ENCODE data around the gene CYB561A3. TPM values are rescaled to one million over a fixed set of nuclear protein-coding genes. Genes with fewer than 3 reads are reported as not detected.

CYB561A3 gene
- total RNA-seq, 4 donors from 2014 or later: 75.9 to 112 (median 87.4) TPM

DNA sequence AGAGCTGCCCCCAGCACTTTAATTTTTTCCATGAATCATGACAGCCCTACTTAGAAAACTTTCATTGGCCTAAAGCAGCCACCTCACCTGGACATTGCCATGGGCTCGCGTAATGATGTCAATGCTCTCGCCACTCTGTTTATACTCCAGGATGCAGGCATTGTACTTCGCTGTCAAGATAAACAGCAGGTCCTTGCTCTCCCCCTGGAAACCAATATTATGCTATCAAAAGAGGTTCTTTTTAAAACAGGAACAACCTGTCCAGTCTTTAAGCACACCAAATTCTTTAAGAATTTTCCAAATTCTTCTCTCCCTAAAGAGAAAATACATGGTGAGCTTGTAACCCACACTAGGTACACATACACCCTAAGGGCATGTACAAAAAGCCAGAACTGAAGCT, 31.8 kb downstream of the CYB561A3 start:
- TF ChIP-seq, protein P1, sequence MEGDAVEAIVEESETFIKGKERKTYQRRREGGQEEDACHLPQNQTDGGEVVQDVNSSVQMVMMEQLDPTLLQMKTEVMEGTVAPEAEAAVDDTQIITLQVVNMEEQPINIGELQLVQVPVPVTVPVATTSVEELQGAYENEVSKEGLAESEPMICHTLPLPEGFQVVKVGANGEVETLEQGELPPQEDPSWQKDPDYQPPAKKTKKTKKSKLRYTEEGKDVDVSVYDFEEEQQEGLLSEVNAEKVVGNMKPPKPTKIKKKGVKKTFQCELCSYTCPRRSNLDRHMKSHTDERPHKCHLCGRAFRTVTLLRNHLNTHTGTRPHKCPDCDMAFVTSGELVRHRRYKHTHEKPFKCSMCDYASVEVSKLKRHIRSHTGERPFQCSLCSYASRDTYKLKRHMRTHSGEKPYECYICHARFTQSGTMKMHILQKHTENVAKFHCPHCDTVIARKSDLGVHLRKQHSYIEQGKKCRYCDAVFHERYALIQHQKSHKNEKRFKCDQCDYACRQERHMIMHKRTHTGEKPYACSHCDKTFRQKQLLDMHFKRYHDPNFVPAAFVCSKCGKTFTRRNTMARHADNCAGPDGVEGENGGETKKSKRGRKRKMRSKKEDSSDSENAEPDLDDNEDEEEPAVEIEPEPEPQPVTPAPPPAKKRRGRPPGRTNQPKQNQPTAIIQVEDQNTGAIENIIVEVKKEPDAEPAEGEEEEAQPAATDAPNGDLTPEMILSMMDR (IDR thresholded peaks at IDR 0.05): no peak
- TF ChIP-seq POLR2A (IDR thresholded peaks at IDR 0.05): no peak
- Histone ChIP-seq H3K36me3 (peaks cover 0 to 51% (median 0%) of the 10 kb centered on the region in 3 donors), H3K27ac (no peak overlapping the region), H3K27me3 (no peaks in the 10 kb centered on the region), H3K9me3 (no peaks in the 10 kb centered on the region), H3K4me1 (peaks cover 6 to 22% (median 11%) of the 10 kb centered on the region in 4 donors), H3K4me3 (no peak overlapping the region)
- DNase-seq: no peak

DNA sequence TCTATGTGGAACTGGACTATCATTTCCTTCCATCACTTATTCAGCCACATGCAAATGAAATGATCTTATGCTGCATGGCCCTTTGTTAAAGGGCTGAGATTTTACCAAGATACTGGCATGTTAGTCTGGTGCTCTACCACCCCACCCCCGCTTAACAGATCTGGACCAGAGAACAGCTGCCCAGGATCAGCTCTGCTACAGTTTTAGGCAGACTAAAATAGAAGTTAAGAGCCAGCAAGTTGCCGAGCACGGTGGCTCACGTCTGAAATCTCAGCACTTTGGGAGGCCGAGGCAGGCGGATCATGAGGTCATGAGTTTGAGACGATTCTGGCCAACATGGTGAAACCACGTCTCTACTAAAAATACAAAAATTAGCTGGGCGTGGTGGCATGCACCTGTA, 33.3 kb downstream of the CYB561A3 start:
- no peaks in the 10 kb centered on the region for H3K9me3 ChIP-seq
- no peak for DNase-seq
- no peak for TF ChIP-seq POLR2A (IDR thresholded peaks at IDR 0.05)
- TF ChIP-seq, protein P1 (IDR thresholded peaks at IDR 0.05): no peak
- no peaks in the 10 kb centered on the region for H3K27me3 ChIP-seq
- peaks cover under 1 to 16% (median 10%) of the 10 kb centered on the region in 4 donors for H3K4me1 ChIP-seq
- no peak overlapping the region for H3K4me3 ChIP-seq
- no peak overlapping the region for H3K27ac ChIP-seq
- peaks cover 0 to 67% (median 0%) of the 10 kb centered on the region in 3 donors for H3K36me3 ChIP-seq

DNA sequence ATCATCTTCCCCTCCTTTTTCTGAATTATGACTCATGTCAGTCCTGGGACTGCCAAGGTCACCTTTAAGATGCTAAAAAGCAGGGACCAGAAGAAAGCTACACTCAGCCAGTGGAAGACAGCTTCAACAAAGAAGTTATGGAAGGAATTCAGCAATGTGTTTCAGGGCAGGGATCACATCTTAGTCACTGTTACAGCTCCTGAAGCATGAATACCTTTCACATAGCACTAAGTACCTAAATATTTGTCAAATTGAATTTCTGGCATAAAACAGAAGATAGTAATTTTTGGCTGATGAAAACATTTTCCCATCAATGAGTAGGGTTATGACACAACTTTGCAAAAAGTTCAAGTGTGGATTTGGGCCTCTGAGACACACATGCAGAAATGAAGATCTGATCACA, 34.0 kb downstream of the CYB561A3 start:
- TF ChIP-seq, protein P1 (IDR thresholded peaks at IDR 0.05): no peak
- TF ChIP-seq POLR2A (IDR thresholded peaks at IDR 0.05): no peak
- H3K27me3 ChIP-seq: no peaks in the 10 kb centered on the region
- no peaks in the 10 kb centered on the region for H3K9me3 ChIP-seq
- no peak for DNase-seq
- peaks cover 0 to 16% (median 10%) of the 10 kb centered on the region in 4 donors for H3K4me1 ChIP-seq
- no peak overlapping the region for H3K4me3 ChIP-seq
- no peak overlapping the region for H3K27ac ChIP-seq
- peaks cover 0 to 73% (median 0%) of the 10 kb centered on the region in 3 donors for H3K36me3 ChIP-seq

DNA sequence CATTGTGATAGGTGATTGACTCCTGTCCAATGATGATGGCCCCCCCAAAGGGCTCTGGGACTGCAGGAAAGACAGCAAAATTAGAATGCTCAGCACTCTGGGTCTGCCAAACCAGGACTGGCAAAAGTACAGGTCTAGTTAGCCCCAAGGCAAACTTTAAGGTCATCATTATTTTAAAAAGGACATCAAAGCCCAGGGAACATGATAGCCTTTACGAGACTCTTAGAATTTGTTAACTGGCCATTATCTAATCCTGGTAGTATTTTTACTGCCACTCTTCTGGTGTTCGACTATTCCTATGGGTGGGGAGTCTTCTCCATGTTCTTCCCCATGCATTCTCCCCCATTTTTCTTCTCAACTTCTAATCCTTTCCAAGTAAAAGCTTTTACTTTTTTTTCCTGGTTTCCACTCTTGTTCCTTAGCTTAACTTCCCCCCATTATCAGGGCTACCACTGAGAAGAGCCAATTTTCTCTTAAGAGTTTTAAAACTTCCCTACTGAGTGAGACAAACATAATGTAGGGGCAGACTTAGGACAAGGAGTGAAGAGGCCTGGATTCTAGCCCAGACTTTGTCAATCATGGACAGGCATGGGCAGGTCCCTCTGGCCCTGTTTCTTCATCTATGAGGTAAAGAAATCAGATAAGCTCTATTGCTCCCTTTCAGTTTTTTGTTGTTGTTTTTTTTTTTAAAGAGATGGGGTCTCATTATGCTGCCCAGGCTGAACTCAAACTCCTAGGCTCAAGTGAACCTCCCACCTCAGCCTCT, 35.9 kb downstream of the CYB561A3 start:
- no peaks in the 10 kb centered on the region for H3K27me3 ChIP-seq
- TF ChIP-seq, protein P1 (IDR thresholded peaks at IDR 0.05): no peak
- TF ChIP-seq POLR2A (IDR thresholded peaks at IDR 0.05): no peak
- DNase-seq: no peak
- H3K4me1 ChIP-seq: peaks cover 0 to 3% (median 0%) of the 10 kb centered on the region in 4 donors
- no peak overlapping the region for H3K4me3 ChIP-seq
- H3K9me3 ChIP-seq: no peaks in the 10 kb centered on the region
- H3K36me3 ChIP-seq: peaks cover 0 to 92% (median 2%) of the 10 kb centered on the region in 3 donors
- no peak overlapping the region for H3K27ac ChIP-seq

DNA sequence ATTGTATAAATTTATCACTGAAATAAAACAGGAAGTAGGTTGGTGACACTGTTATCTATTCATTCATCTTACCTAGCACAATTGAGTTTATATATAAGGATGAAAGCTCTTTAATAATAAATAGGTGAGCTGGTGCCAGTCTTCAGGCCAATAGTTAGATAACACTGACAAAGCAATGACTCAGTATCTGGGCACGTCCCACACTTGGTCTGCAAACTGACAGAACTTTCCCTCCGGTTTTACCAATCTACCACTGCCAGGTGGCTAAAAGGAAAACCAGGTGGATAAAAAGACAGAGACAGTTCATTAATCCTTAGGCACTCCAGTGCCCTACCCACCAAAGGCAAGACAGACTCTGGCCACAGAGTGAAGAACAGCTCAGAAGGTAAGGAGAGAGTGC, 46.4 kb downstream of the CYB561A3 start:
- H3K4me3 ChIP-seq: no peak overlapping the region
- no peaks in the 10 kb centered on the region for H3K9me3 ChIP-seq
- no peaks in the 10 kb centered on the region for H3K27me3 ChIP-seq
- no peak overlapping the region for H3K27ac ChIP-seq
- H3K36me3 ChIP-seq: peaks cover 0 to 98% (median 5%) of the 10 kb centered on the region in 3 donors
- H3K4me1 ChIP-seq: no peaks in the 10 kb centered on the region
- TF ChIP-seq, protein P1 (IDR thresholded peaks at IDR 0.05): no peak
- no peak for TF ChIP-seq POLR2A (IDR thresholded peaks at IDR 0.05)
- DNase-seq: no peak

All from Peyer's patch (tissue), 4 donors.